H1 (cell line): ENCODE results near the gene ADO. TPM values are rescaled to one million over a fixed set of nuclear protein-coding genes. Genes with fewer than 3 reads are reported as not detected.

Source experiments
- CTCF ChIA-PET: fragments of 300-600 bp; sonication (Branson Sonifier 250); formaldehyde crosslinking; loops from one replicate; lab custom pipeline; 2021; ENCODE audit not compliant: partially characterized antibody; lab: Charles Lee
- POLR2A ChIA-PET: fragments of 300-600 bp; sonication (Branson Sonifier 250); formaldehyde crosslinking; loops from one replicate; lab custom pipeline; 2021; ENCODE audit warnings: inconsistent platforms; ENCODE audit not compliant: partially characterized antibody; lab: Charles Lee
- DNase-seq, 2 experiments: peaks; one replicate each; pipeline versions ENCODE4 v3.0.0 to v3.0.0-alpha.2; 2010 to 2022; ENCODE audit warnings: low spot score in 2 of 2, low read depth in 1 of 2, mixed read lengths in 1 of 2
- FAIRE-seq: peaks from 2 replicates; lab custom pipeline; 2011; peaks lifted over from hg19 to GRCh38; lab: Jason Lieb, UNC
- H2AFZ ChIP-seq: 2 replicates; pipeline ENCODE4 v1.8.1; 2012; ENCODE audit warnings: low read length, inconsistent platforms
- H2AK5ac ChIP-seq: 2 replicates; pipeline ENCODE4 v1.6.1; 2013; ENCODE audit warnings: low read depth, low read length
- H2BK120ac ChIP-seq: replicated peaks from 2 replicates; pipeline ENCODE3; 2013; ENCODE audit warnings: low read depth, low read length, inconsistent platforms
- H2BK12ac ChIP-seq: 2 replicates; pipeline ENCODE4 v1.6.1; 2013; ENCODE audit warnings: low read depth, low read length
- H2BK15ac ChIP-seq: 2 replicates; pipeline ENCODE4 v1.6.1; 2013; ENCODE audit warnings: low read length
- H2BK20ac ChIP-seq: 2 replicates; pipeline ENCODE4 v1.6.1; 2013; ENCODE audit warnings: low read length
- H2BK5ac ChIP-seq: 2 replicates; pipeline ENCODE4 v1.6.1; 2013; ENCODE audit warnings: low read depth, low read length
- H3K14ac ChIP-seq: 2 replicates; pipeline ENCODE4 v1.6.1; 2013; ENCODE audit warnings: inconsistent platforms; ENCODE audit not compliant: insufficient read length
- H3K18ac ChIP-seq: 2 replicates; pipeline ENCODE4 v1.6.1; 2013; ENCODE audit warnings: low read length; ENCODE audit errors: extremely low read depth
- H3K23ac ChIP-seq: 2 replicates; pipeline ENCODE4 v1.6.1; 2013; ENCODE audit warnings: inconsistent platforms; ENCODE audit not compliant: insufficient read length
- H3K23me2 ChIP-seq: 2 replicates; pipeline ENCODE4 v1.6.1; 2013; ENCODE audit warnings: low read depth, low read length
- H3K27ac ChIP-seq: 2 replicates; pipeline ENCODE4 v1.6.1; 2011; ENCODE audit warnings: low read depth, low read length, inconsistent platforms
- H3K27me3 ChIP-seq, 4 experiments: replicated peaks in 1 of 4; 1 replicate in 1 of 4; 2 replicates in 3 of 4; pipeline versions ENCODE4 v1.6.1 to v1.8.1; 2011 to 2013; ENCODE audit warnings: low read length in 3 of 4, mild to moderate bottlenecking in 3 of 4, inconsistent platforms in 2 of 4, mixed read lengths in 2 of 4, moderate library complexity in 1 of 4; ENCODE audit not compliant: control insufficient read depth in 3 of 4, insufficient read depth in 3 of 4; ENCODE audit errors: extremely low read depth in 1 of 4
- H3K36me3 ChIP-seq, 4 experiments: 2 replicates each; pipeline versions ENCODE4 v1.6.1 to v1.8.1; 2011 to 2013; ENCODE audit warnings: mild to moderate bottlenecking in 4 of 4, low read length in 3 of 4, moderate library complexity in 2 of 4, control low read depth in 1 of 4, inconsistent platforms in 1 of 4; ENCODE audit not compliant: insufficient read depth in 4 of 4, control insufficient read depth in 2 of 4
- H3K4ac ChIP-seq: replicated peaks from 2 replicates; pipeline ENCODE3; 2013; ENCODE audit warnings: low read length, low read depth, mixed read lengths, inconsistent platforms; ENCODE audit not compliant: insufficient read length
- H3K4me1 ChIP-seq, 4 experiments: replicated peaks in 1 of 4; 1 replicate in 1 of 4; 2 replicates in 3 of 4; pipeline versions ENCODE4 v1.6.1 to v1.8.1; 2011 to 2013; ENCODE audit warnings: low read length in 3 of 4, inconsistent platforms in 2 of 4, mixed read lengths in 1 of 4; ENCODE audit not compliant: insufficient read depth in 4 of 4, control insufficient read depth in 3 of 4
- H3K4me2 ChIP-seq, 2 experiments: 2 replicates each; pipeline versions ENCODE4 v1.6.1 to v1.8.1; 2011 to 2013; ENCODE audit warnings: low read depth in 2 of 2, low read length in 2 of 2, control low read depth in 1 of 2, inconsistent platforms in 1 of 2, mild to moderate bottlenecking in 1 of 2; ENCODE audit not compliant: insufficient read depth in 1 of 2
- H3K4me3 ChIP-seq, 4 experiments: fragments of 200-600, 300-600 bp in 1 of 4; sonication (generic), shearing (Covaris generic), sonication (Bioruptor Twin) in 1 of 4; 2 replicates each; pipeline versions ENCODE4 v1.5.1 to v1.8.1; 2011 to 2016; ENCODE audit warnings: low read length in 4 of 4, low read depth in 3 of 4, control low read depth in 2 of 4, inconsistent platforms in 2 of 4, mild to moderate bottlenecking in 2 of 4, mixed read lengths in 1 of 4, moderate library complexity in 1 of 4; ENCODE audit not compliant: insufficient read depth in 2 of 4; ENCODE audit errors: extremely low read depth in 1 of 4
- H3K56ac ChIP-seq: replicated peaks from 2 replicates; pipeline ENCODE3; 2013; ENCODE audit warnings: low read depth, mild to moderate bottlenecking, mixed read lengths, low read length, inconsistent platforms; ENCODE audit not compliant: insufficient read length
- H3K79me1 ChIP-seq: 2 replicates; pipeline ENCODE4 v1.6.1; 2013; ENCODE audit warnings: low read depth, low read length, control low read depth
- H3K79me2 ChIP-seq, 2 experiments: 2 replicates each; pipeline versions ENCODE4 v1.6.1 to v1.8.1; 2012 to 2013; ENCODE audit warnings: low read length in 2 of 2, mild to moderate bottlenecking in 2 of 2, inconsistent platforms in 1 of 2; ENCODE audit not compliant: insufficient read depth in 2 of 2, control insufficient read depth in 1 of 2
- H3K9ac ChIP-seq, 4 experiments: replicated peaks in 1 of 4; 1 replicate in 1 of 4; 2 replicates in 3 of 4; pipeline versions ENCODE4 v1.6.1 to v1.8.1; 2011 to 2013; ENCODE audit warnings: low read depth in 3 of 4, low read length in 3 of 4, control low read depth in 2 of 4, mild to moderate bottlenecking in 2 of 4, moderate library complexity in 2 of 4, inconsistent platforms in 1 of 4; ENCODE audit errors: extremely low read depth in 1 of 4
- H3K9me3 ChIP-seq, 2 experiments: 2 replicates each; pipeline versions ENCODE4 v1.6.1 to v1.8.1; 2012 to 2013; ENCODE audit warnings: mild to moderate bottlenecking in 2 of 2, moderate library complexity in 2 of 2, control low read depth in 1 of 2, inconsistent platforms in 1 of 2, low read depth in 1 of 2, low read length in 1 of 2, mixed read lengths in 1 of 2; ENCODE audit not compliant: insufficient read depth in 2 of 2
- H4K20me1 ChIP-seq, 2 experiments: replicated peaks in 1 of 2; 2 replicates each; pipeline versions ENCODE3 to v1.8.1; 2011 to 2013; ENCODE audit warnings: inconsistent platforms in 2 of 2, low read length in 2 of 2, mild to moderate bottlenecking in 1 of 2; ENCODE audit not compliant: insufficient read depth in 2 of 2, control insufficient read depth in 1 of 2
- H4K5ac ChIP-seq: 2 replicates; pipeline ENCODE4 v1.6.1; 2013; ENCODE audit warnings: low read length, low read depth, mixed read lengths, inconsistent platforms; ENCODE audit not compliant: insufficient read length
- H4K8ac ChIP-seq: 2 replicates; pipeline ENCODE4 v1.8.0; 2013; ENCODE audit warnings: mild to moderate bottlenecking, moderate library complexity, low read length, inconsistent platforms; ENCODE audit not compliant: insufficient read depth; ENCODE audit errors: extremely low read depth
- H4K91ac ChIP-seq: replicated peaks from 2 replicates; pipeline ENCODE3; 2013; ENCODE audit warnings: low read length, mixed read lengths, inconsistent platforms; ENCODE audit not compliant: insufficient read length
- CBX8 ChIP-seq: fragments of 300-800, 300-1000 bp; sonication (generic); IDR thresholded peaks from 2 replicates; pipeline ENCODE4 v1.7.1; 2016; ENCODE audit warnings: low read depth, low read length, borderline replicate concordance
- KDM5A ChIP-seq: fragments of 200-600 bp; IDR thresholded peaks from 2 replicates; pipeline ENCODE4 v1.7.1; 2012; ENCODE audit warnings: mild to moderate bottlenecking, low read length, inconsistent platforms, mixed read lengths
- POU5F1 ChIP-seq: IDR thresholded peaks from 2 replicates; pipeline ENCODE4 v1.6.1; 2011; ENCODE audit warnings: low read depth, mild to moderate bottlenecking, low read length, moderate library complexity
- polyA plus RNA-seq, 7 experiments: library from polyadenylated mRNA; depleted of rRNA in 3 of 7; stranded (reverse) in 5 of 7; unstranded in 2 of 7; fragments of >200 nt in 5 of 7; fragments of 200-250 nt in 2 of 7; gene quantifications; 1 replicate in 5 of 7; 2 replicates in 1 of 7; 4 replicates in 1 of 7; pipeline versions ENCODE4 v1.2.1 to v1.2.3, GENCODE V29; 2011 to 2013; ENCODE audit warnings: missing spikeins in 2 of 7, mixed read lengths in 2 of 7
- total RNA-seq: library from RNA; stranded (reverse); fragmentation: NEBNext Ultra II Directional; extraction: Animal tissue kit (Norgen Biotek cat#: 25700); gene quantifications from 2 replicates; pipeline ENCODE4 v1.2.1, GENCODE V29; 2021

The ADO gene
- total and polyA plus RNA-seq, 2 of the 8 experiments (the other 6 are each of a cell fraction or from before 2014, with no cell fraction given), result 18.7 to 27.9 TPM

DNA sequence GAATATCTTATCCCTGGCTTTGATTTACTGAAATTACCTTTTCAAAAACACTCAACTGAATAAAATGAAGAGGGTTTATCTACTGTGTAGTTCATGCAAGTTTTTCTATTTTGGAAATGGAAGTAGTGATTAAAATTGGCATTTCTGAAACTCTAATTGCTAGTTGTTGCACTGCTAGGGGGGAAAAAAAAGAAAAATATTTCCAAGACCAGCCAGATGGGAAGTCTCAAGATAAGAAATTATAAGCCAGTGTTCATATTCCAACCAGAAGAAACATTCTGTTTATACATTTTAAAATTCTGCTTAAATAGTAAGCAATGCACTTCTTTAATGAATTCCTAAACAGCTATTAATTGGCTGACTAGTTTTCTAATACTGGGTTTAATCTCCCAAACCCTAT is 9.4 kb upstream of the ADO start:
- ChIA-PET CTCF (no interaction called here), POLR2A (no interaction called here)
- no peak overlapping the region for H2BK12ac ChIP-seq
- H3K14ac ChIP-seq, result no peak overlapping the region
- no peaks in the 10 kb centered on the region for H3K9me3 ChIP-seq
- TF ChIP-seq CBX8 (no peak), POU5F1 (no peak), KDM5A (no peak)
- no peak overlapping the region for H3K4me2 ChIP-seq
- H3K36me3 ChIP-seq, result no peaks in the 10 kb centered on the region
- H3K4me1 ChIP-seq, result no peaks in the 10 kb centered on the region
- no peak overlapping the region for H2BK20ac ChIP-seq
- no peaks in the 10 kb centered on the region for H3K79me2 ChIP-seq
- no peak overlapping the region for H3K27ac ChIP-seq
- no peaks in the 10 kb centered on the region for H3K79me1 ChIP-seq
- H2BK120ac ChIP-seq, result no peak overlapping the region
- no peak overlapping the region for H3K23ac ChIP-seq
- H3K27me3 ChIP-seq, result no peaks in the 10 kb centered on the region
- no peak overlapping the region for H4K5ac ChIP-seq
- no peak overlapping the region for H3K9ac ChIP-seq
- H4K8ac ChIP-seq, result no peak overlapping the region
- no peak overlapping the region for H2AFZ ChIP-seq
- FAIRE-seq, result no peak
- H2AK5ac ChIP-seq, result no peak overlapping the region
- no peak overlapping the region for H3K56ac ChIP-seq
- H4K20me1 ChIP-seq, result no peaks in the 10 kb centered on the region
- H3K18ac ChIP-seq, result no peak overlapping the region
- no peak overlapping the region for H2BK5ac ChIP-seq
- no peak for DNase-seq
- no peak overlapping the region for H3K4me3 ChIP-seq
- no peak overlapping the region for H2BK15ac ChIP-seq
- no peaks in the 10 kb centered on the region for H3K23me2 ChIP-seq
- H3K4ac ChIP-seq, result no peak overlapping the region
- H4K91ac ChIP-seq, result no peak overlapping the region
